ENCODE results near the gene GLP1R.

The GLP1R gene

DNA sequence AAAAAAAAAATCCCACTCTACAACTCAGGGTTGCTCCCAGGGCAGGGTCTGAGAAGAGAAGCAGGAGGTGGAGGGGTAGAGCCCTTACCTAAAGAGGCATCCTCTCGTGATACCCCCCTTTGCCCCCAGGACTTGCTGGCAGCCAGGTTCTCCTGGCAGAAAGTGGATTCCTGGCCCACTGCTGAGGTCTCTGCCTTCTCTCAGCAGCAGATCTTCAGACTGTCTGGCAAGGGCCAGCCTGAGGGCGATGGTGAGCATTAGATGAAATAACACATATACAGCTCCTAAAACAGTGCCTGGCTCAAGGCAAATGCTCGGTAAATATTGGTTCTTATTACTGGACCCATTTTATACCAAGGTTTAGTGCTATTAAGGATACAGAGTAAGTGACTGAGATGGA is 4.8 kb upstream of the GLP1R start:
- no peak for DNase-seq (ENCODE audit: extremely low read depth in 1 of 2, low read depth in 1 of 2)

DNA sequence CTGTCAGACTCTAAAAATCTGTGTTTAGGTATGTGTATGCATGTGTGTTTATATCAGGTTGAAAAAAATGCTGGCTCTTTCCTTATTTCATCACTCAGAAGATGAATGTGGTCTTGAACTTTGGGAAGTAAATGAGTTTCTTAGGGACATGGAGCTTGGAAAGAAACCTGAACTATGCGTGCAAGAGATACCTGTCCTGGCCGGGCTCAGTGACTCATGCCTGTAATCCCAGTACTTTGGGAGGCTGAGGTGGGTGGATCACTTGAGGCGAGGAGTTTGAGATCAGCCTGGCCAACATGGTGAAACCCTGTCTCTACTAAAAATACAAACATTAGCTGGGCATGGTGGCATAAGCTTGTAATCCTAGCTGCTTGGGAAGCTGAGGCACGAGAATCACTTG is 4.4 kb upstream of the GLP1R start:
- DNase-seq (ENCODE audit: extremely low read depth in 1 of 2, low read depth in 1 of 2): no peak

DNA sequence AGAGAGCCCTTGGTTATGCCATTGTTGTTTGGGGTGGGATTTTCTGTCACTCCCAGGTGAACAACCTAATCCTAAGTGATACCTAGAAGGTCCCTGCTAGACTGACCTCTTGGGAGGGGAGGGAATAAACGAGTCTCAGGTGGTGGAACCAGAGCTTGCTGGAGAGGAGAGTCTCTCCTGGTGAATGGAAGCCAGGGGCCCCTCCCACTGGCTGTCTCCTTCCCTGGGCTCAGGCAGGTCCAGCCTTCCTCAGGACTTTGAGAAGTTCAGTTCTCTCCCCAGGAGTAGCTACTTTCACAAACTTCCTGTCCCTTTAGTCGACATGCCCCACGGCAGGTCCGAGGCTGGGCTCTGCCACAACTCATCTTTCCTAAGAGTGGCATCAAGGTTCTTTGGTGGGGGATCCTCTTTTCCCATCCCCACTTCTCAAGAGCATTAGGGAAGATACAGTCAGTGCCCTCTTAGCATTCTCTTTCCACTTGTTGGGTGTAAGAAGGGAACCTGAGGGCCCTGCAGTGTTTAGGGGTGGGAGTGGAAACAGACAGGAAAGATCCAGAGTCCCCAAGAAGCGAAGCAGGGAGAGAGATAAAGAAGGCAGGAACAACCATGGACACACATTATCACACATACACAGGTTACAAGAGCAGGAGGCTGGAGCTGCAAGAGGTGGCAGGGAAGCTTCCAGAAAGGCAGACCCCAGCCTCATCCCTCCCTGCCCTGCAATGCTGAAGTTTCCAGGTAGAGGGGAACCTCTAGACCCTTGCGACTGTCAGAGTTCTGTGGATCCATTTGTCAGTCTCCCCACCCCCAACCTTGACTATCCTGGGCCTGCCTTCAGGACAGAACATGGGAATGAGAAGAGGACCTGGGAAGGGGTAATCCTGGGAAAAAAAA is 900 bp upstream of the GLP1R start:
- no peak for DNase-seq (ENCODE audit: extremely low read depth in 1 of 2, low read depth in 1 of 2)

DNA sequence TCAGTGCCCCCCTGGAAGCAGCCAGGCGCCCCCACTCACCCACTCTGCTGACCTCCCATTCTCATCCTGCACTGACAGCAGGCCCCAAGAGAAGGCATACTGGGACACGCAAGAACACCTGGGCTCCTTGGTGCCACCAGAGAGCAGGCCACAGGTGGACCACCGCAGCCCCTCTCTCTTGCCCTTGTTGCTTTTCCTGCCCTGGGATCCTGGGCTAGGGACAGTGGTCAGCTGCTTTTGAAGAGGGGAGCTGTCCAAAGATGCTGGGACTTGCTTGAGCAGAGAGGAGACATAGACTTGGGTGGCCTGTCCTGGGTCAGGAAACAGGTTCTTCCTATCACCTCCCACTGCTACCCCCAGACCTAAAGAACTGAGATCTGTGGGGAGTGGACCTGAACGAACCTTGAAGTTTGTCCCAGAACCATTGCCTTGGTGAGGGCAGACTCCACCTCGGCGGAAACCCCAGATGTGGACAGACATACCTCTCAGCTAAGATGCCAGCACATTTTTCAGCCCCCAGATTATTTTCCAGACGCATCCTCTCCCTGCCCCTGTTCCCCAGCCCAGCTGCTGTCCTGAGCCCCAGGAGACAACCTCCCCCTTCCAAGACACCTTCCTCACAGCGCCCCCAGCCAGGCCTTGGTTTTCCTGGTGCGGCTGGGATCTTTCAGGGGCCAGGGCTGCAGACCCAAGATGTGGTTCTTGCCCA is 1.1 kb downstream of the GLP1R start:
- no peak for DNase-seq (ENCODE audit: extremely low read depth in 1 of 2, low read depth in 1 of 2)

DNA sequence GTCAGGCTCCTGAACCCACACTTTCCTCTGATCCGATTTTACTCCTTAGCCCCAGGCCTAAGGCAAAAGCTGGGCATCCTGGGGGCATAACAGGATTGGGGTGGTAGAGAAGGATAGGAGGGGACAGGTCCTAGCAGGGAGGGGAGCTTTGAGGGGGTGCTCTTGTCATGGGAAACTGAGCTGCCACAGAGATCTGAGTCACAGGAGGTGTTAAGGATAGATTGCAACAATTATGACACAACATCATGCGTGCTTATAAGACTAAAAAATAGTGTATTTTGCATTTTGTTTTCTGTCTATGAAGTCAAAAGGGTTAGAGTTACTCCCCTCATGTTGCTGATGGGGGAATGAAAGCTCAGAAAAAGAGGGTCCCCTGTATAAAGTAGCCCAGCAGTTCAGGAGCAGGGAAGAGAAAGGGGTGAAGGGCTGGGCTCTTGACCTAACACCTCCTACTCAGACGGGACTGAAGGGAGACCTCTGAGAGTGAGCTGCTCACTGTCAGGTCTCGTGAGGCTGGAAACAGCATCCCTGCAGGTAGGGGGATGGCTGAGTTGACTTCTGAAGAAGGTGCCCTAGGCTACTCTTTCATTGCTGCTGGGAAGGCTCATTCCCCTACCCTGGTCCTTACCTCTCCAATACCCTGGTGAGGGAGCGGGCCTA is 2.0 kb downstream of the GLP1R start:
- DNase-seq (ENCODE audit: extremely low read depth in 1 of 2, low read depth in 1 of 2): no peak

DNA sequence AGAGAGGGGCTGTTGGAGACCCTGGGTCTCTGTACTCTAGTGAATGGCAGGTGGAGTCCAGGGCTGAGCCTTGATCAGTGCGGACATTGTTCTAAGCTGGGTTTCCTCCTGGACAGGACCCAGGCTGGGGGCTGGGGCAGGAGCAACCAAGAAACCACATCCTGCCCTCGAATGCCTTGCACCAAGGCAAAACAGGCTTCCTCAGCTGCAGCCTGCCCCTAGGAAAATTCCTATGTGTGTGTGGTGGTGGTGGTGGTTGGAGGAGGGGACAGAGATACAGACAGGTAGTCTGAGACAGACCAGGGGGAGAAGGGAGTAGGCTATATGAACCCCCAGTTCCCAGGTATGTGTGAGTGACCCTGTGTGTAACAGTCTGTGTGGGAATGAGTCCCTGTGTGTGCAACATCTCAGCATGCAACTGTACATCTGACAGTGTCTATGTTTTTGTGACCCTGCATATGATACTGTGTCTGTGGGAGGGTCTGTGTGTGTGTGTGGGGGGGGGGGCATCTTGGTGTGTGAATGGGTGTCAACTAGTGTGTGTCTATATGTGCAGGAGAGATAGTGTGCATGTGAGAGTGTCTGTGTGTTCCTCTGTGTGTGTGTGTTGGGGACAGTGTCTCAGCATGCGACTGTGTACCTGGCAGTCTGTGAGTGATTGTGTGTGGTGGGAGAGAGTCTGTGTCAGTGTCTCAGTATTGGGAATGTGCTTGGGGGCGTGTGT is 3.0 kb downstream of the GLP1R start:
- DNase-seq (ENCODE audit: extremely low read depth in 1 of 2, low read depth in 1 of 2): no peak

DNA sequence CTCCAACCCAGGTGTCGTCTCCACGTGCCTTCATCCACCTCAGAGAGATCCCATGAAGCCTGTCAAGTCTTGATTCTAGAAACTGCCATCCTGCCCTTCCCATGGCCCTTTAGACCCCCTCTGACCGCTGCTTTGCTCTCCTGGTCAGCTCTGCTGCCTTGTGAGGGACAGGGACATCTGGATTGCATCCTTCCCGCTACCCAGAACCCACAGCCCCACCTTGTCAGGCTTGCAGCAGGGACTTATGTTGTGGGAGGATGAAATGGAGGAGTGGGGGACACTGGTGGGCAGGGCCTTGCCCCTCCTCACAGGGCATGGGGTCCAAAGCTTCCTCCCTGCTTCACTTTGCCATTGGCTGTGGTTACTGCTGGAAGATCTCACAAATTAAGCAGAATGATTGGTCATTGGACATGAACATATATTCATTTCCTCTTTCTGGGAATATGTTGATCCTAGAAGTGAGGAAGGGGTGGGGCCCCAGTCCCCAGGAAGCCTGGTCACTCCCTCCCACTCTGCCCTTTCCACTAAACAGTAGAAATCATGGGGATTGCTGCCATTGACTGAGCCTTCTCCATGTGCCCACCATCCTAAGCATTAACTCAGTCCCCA is 4.5 kb downstream of the GLP1R start:
- no peak for DNase-seq (ENCODE audit: extremely low read depth in 1 of 2, low read depth in 1 of 2)

DNA sequence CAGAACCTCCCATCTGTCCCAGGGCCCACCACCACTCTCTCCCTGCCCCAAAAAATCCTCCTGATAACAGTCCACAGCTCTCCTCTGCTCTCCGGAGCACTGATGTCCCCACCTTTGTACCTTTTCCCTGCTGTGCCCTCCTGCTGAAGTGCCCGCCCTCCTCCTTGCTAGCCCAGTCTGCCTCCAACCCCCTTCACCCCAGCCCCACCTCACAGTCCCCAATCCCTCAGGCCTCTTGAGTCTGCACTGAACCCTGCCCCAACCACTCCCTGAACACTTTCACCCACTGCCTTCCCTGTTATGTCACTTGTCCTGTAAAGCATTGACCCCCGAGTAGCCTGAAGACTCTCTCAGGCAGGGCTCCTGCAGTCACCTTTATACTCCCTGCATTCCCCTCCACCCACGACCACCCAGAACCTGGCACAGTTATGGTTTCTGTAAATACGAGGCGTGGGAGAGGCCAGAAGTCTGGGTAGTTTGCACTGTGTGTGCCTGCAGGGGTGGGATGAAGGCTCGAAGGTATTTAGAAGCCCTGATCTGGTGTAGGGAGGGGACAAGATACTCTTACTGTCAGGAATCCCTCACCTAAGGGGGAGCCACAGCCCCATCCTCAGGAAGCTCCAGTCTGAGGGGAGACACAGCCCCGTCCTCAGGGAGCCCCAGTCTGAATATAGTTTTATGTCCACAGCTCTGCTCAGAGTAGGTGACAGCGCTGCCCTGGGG is 5.4 kb downstream of the GLP1R start:
- DNase-seq (ENCODE audit: extremely low read depth in 1 of 2, low read depth in 1 of 2): no peak

DNA sequence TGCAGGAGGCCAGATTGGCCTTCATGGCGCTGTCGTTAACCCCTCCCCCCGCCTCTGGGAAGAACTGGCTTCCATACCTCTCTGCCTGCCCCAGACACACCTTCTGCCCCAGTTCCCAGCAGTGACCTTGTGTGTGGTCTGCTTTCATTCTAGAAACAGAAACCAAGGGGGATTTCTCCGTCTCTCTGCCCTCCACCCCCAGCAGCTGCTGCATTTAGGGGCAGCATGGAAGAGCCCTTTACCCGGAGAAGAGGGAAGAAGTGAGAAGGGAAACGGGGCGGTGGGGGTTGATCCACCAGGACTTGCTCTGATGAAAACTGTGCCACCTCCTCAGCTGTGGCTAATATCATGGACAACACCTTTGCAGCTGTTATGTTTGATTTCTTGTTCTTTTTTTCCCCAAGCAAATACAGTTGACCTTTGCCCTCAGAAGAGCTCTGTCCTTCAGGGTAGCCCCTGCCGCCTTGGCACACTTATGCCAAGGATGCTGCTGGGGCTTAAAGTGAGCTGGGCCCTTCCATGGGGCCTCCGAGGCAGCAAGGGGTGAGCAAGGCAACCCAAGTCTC is 6.1 kb downstream of the GLP1R start:
- DNase-seq (ENCODE audit: extremely low read depth in 1 of 2, low read depth in 1 of 2): no peak

DNA sequence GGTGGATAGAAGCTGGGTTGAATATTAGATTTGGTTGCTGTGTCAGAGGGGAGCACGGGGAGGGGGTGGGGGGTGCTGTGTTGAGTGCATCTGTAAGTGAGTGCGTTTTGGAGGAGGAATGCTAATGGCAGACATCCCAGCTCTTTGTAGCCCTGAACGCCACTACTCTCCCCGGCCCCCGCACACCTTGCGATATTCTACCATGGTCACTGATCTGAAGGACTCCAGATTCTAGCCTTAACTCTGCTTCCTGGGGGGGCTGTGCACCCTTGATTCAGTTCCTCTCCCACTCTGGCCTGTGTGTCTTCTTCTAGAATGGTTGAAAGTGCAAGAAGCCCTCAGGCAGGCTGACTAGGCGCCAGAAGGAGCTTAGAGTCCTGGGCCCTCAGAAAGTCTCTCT is 7.1 kb downstream of the GLP1R start:
- no peak for DNase-seq (ENCODE audit: extremely low read depth in 1 of 2, low read depth in 1 of 2)

DNA sequence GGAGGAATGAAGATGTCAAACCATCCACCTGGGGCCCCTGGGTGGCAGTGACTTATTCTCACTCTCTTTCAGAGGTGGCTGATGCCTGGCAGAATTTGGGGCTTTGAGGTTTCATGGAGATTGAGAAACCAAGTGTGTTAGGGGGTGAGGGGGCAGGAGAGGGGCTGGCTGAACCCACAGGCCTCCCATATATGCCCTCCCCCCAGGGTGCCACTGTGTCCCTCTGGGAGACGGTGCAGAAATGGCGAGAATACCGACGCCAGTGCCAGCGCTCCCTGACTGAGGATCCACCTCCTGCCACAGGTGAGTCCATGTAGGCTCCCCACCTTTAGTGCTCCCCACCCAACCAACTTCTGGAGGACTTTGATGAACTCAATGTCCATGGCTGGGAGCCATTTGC is 7.6 kb downstream of the GLP1R start:
- DNase-seq (ENCODE audit: extremely low read depth in 1 of 2, low read depth in 1 of 2): no peak

DNA sequence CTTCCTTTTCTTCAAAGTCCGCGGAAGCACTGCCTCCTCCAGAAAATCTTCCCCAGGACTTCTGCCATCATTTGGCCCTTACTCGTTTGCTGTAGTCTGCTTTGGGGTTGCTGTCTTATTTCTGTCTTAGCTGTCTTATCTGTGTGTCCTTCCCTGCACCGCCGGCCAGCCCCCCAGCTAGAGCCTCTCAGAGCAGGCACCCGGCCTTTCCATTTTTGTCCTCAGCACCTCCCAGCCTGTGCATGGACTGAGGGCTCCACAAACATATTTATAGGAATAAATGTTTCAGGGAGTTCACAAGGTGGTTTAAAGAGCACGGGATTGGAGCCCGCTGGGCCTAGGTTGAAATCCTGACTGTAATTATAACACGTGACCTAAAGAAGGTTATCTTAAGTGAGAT is 8.1 kb downstream of the GLP1R start:
- no peak for DNase-seq (ENCODE audit: extremely low read depth in 1 of 2, low read depth in 1 of 2)

DNA sequence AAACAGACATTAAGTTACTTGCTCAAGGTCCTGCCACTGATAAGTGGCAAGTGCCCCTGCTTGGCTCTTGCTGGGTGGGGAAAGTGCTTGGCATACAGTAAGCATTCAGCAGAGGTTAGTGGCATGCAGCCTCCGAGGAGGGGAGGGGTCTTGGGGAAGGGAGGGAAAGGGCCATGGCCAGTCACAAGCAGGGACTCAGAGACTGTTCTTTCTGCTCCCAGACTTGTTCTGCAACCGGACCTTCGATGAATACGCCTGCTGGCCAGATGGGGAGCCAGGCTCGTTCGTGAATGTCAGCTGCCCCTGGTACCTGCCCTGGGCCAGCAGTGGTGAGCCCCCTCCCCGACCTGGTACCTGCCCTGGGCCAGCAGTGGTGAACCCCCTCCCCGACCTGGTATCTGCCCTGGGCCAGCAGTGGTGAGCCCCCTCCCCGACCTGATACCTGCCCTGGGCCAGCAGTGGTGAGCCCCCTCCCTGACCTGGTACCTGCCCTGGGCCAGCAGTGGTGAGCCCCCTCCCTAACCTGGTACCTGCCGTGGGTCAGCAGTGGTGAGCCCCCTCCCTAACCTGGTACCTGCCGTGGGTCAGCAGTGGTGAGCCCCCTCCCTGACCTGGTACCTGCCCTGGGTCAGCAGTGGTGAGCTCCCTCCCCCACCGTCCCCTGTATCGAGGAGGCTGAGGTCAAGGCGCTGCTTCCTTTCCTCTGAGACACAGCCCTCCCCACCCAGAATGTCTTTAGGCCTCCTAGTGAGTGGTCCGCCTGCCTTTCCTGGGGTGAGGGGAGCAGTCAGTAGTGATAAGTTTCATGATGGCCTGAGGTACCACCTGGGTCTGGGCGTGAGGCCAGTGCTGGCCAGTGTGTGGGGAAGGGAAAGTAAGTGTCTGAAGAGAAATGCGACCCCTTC is 8.9 kb downstream of the GLP1R start:
- no peak for DNase-seq (ENCODE audit: extremely low read depth in 1 of 2, low read depth in 1 of 2)

DNA sequence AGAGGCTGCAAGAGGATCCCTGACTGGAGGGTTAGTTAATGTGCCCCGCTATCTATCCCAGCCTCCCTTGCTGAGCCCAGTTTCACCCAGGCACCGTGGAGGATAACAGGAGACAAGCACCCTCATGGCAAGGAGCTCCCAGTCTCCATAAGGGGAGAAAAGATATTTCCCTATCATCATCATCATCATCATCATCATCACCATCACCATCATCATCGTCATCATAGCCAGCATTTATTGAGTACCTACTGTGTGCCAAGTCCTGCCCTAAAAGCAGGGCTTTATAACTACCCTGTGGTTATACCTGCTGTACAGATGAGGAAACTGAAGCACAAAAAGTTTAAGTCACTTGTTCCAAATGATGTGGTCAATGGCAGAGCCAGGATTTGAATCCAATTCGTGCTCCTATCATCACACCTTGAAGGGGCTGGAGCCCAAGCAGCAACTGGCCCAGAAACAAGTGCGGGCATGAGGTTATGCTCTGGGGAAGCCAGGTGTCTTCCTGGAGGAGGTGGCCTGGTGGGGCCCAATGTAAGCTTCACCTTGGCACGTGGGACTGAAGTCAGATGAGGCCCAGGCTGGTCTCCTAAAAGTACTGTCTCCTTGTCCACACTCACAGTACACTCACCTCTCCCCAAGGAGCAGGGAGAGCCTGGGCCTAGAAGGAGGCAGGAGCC is 10.0 kb downstream of the GLP1R start:
- no peak for DNase-seq (ENCODE audit: extremely low read depth in 1 of 2, low read depth in 1 of 2)

DNA sequence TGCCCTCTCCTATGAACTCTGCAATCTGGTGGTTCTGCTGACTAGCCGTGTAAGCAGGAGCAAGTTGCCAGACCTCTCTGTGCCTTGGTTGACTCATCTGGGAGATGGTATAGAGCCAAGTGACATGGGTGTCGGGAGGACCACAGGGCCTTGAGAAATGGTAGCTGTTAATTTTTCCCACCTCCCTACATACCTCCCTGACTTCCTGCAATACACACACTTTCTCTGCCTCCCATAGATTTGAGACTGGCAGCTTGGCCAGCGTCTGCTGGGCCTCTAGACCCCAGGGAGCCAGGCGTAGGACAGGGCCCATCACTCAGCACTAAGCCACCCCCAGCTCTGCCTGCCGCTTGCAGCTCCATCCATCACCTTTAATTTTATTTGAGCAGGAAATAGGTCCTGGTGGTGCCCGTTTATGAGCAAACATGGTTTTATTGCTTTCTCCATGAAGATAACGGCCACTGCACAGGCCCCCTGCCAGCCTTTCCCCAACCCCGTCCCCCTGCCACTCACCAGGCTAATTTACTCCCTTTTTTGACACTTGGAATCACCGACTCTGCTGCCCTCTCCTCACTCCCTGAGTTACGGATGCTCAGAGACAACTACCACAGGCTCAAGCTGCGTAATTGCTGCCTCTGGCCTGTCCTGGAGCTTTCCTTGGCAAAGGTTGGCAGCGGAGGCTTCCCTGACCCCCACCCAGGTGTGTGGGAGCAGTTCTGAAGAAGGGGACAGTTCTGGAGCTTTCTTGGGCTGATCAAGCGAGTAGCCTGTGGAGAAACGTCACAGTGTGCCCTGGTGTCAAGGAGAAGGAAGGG is 11.1 kb downstream of the GLP1R start:
- no peak for DNase-seq (ENCODE audit: extremely low read depth in 1 of 2, low read depth in 1 of 2)

DNA sequence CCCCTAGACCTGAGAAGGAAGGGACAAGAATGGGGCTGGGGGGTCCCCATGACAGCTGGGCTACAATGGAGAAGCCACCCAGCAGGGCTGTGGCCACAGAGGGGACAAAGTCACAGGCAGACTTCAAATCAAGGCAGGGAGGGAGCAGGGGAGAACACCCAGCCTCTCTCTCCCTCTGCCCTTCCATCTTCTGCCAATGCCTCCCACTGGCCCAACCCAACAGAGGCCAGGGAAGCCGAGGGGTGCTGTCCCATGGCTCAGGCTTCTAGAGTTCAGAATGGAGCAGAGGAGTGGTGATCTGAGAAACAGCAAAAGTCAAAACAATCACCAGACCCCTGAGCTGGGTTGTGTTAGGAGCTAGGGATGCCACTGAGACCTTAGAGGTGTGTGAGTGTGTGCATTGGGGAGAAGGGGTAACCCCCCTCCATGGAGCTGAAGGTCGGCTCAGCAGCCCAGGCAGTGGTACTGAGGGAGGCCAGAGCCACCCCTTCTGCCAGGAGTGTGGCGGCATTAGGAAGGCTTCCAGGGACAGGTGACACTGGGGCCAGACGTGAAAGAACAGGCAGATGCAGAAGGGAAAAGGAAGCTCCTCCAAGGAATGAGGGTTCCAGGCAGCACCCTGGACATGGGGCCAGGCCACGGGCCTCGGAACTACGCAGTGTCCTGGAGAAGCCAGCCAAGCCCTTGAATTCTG is 12.0 kb downstream of the GLP1R start:
- no peak for DNase-seq (ENCODE audit: extremely low read depth in 1 of 2, low read depth in 1 of 2)

DNA sequence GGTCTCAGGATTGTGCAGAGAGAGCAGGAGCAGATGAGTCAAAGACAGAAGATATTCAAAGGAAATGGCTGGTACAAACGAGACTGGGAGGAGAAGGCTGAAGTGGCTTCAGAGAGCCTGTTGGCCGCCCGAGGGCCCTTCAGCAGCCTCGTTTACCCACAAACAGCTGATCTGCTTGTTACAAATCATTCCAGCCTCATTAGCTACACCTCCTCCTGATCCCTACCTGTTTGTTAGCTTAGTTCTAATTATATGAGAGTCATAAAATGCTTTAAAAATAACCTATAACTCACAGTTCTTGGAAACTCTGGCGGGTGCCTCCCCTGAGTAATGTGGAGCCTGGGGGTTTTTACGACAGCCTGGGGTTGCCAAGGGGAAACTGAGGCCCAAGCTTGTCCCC is 12.6 kb downstream of the GLP1R start:
- no peak for DNase-seq (ENCODE audit: extremely low read depth in 1 of 2, low read depth in 1 of 2)
